Activated gamma-delta T cell treated with anti-CD3 and anti-CD28 coated beads, Interleukin-2, amount 50 U/mL, for 16 hours (primary cell): ENCODE data around the gene SLC14A1.

ENCODE experiments used
- DNase-seq: peaks from one replicate; pipeline ENCODE4 v3.0.0-alpha.2; 2020; ENCODE audit warnings: low read depth

The SLC14A1 gene

DNA sequence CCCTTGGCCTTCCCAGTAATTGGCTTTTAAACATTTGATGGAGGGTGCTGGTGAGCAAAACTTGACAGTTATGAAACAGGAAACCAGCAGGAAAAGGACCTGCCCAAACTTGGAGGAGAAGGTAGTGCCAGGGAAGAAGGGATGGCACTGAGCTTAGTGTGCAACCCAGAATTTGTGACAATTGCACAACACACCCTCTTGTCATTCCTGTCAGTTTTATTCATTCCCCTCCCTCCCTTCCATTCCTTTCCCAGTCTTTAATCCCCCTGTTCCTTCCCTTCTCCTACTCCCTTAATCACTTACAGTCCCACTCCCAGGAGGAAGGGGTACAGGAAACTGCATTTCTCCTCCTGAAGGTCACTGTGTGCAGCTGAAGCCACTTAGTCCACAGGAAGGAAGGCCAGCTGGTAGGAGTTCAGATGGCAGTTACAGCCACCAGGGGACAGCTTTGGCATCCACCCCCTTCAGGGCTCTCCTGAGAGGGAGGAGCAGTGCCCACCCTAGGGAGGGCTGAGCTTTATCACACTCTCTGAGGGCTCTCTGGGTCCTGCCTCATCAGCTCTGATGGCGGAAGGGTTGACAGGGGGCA lies 77.5 kb downstream of the SLC14A1 start:
- no peak for DNase-seq
